ENCODE results near the gene TARDBP. TPM values are rescaled to one million over a fixed set of nuclear protein-coding genes. Genes with fewer than 3 reads are reported as not detected.

Gene TARDBP
- total and polyA plus RNA-seq, 2 donors (not counting 1 experiment from before 2014, with no cell fraction given): 85.2 to 222 TPM

- Histone ChIP-seq H3K4me2 (replicated peaks; ENCODE audit: low read depth, low read length, poor library complexity, severe bottlenecking) (no peak overlapping the region), H3K9ac (ENCODE audit: low read length) (no peak overlapping the region), H3K27me3 (replicated peaks in 1 of 4; ENCODE audit: control extremely low read depth in 1 of 4, control insufficient read depth in 3 of 4, insufficient read depth in 4 of 4, low read length in 3 of 4) (no peaks in the 10 kb centered on the region), H3K9me3 (ENCODE audit: control extremely low read depth in 1 of 3, control insufficient read depth in 2 of 3, insufficient read depth in 1 of 3, low read length in 2 of 3) (no peaks in the 10 kb centered on the region), H3K79me2 (ENCODE audit: control insufficient read depth, insufficient read depth, low read length) (peaks cover 25% of the 10 kb centered on the region), H3K4me3 (ENCODE audit: control extremely low read depth in 1 of 5, extremely low read depth in 1 of 5, insufficient read depth in 1 of 5, low read depth in 2 of 5, low read length in 4 of 5) (no peak overlapping the region), H3K27ac (ENCODE audit: low read length in 2 of 2) (no peak overlapping the region), H4K20me1 (ENCODE audit: control insufficient read depth, insufficient read depth, low read length, poor library complexity, severe bottlenecking) (peaks cover 10% of the 10 kb centered on the region), H2AFZ (ENCODE audit: insufficient read depth, low read depth, low read length, poor library complexity, severe bottlenecking) (no peak overlapping the region), H3K36me3 (replicated peaks in 1 of 2; ENCODE audit: control extremely low read depth in 1 of 2, control insufficient read depth in 1 of 2, extremely low read depth in 1 of 2, insufficient read depth in 2 of 2, low read length in 1 of 2) (peaks cover 0 to 6% of the 10 kb centered on the region in 2 experiments), H3K4me1 (ENCODE audit: control insufficient read depth in 2 of 2, insufficient read depth in 2 of 2, low read length in 2 of 2) (peaks cover 16 to 19% of the 10 kb centered on the region in 2 donors)
- DNase-seq (no peak), ATAC-seq (ENCODE audit: low read depth) (no peak)
- POLR2A ChIA-PET: no interaction called here
- TF ChIP-seq EZH2 (IDR thresholded peaks at IDR 0.05; ENCODE audit: borderline replicate concordance, insufficient read depth, low read depth, low read length, poor library complexity, severe bottlenecking) (no peak), CTCF (IDR thresholded peaks at IDR 0.05) (no peak)
- WGBS (ENCODE audit: insufficient coverage): 100% methylated on average over 2 of the region's 8 CpGs
- intact Hi-C loops (cut with micrococcal nuclease): no loop called here
- Mint-ChIP-seq H3K9me3 (ENCODE audit: insufficient read depth) (no peaks in the 10 kb centered on the region), H3K27ac (no peak overlapping the region), H3K4me1 (peaks cover 26% of the 10 kb centered on the region), H3K4me3 (peak overlapping the region; percentile 29), H3K27me3 (no peaks in the 10 kb centered on the region)
- CTCF ChIA-PET: interaction anchor here (1.1 kb wide), 1 partner anchor 20 kb away, joined by 6 read pairs; no protein-coding TSS in a partner anchor
These were observed 45.0 kb downstream of the TARDBP start for GRCh38 chr1:11057477-11057876.

GRCh38 chr1:11058026-11058425 is 45.6 kb downstream of the TARDBP start:
- DNase-seq (no peak), ATAC-seq (ENCODE audit: low read depth) (no peak)
- Mint-ChIP-seq H3K9me3 (ENCODE audit: insufficient read depth) (no peaks in the 10 kb centered on the region), H3K4me1 (peaks cover 25% of the 10 kb centered on the region), H3K27ac (no peak overlapping the region), H3K27me3 (no peaks in the 10 kb centered on the region), H3K4me3 (peak overlapping the region; percentile 63)
- no peak for TF ChIP-seq EZH2 (IDR thresholded peaks at IDR 0.05; ENCODE audit: borderline replicate concordance, insufficient read depth, low read depth, low read length, poor library complexity, severe bottlenecking)
- TF ChIP-seq CTCF (IDR thresholded peaks at IDR 0.05): no peak
- Histone ChIP-seq H3K27ac (ENCODE audit: low read length in 2 of 2) (no peak overlapping the region), H3K27me3 (replicated peaks in 1 of 4; ENCODE audit: control extremely low read depth in 1 of 4, control insufficient read depth in 3 of 4, insufficient read depth in 4 of 4, low read length in 3 of 4) (no peaks in the 10 kb centered on the region), H4K20me1 (ENCODE audit: control insufficient read depth, insufficient read depth, low read length, poor library complexity, severe bottlenecking) (peaks cover 10% of the 10 kb centered on the region), H3K79me2 (ENCODE audit: control insufficient read depth, insufficient read depth, low read length) (peaks cover 25% of the 10 kb centered on the region), H3K36me3 (replicated peaks in 1 of 2; ENCODE audit: control extremely low read depth in 1 of 2, control insufficient read depth in 1 of 2, extremely low read depth in 1 of 2, insufficient read depth in 2 of 2, low read length in 1 of 2) (peaks cover 0 to 8% of the 10 kb centered on the region in 2 experiments), H3K9me3 (ENCODE audit: control extremely low read depth in 1 of 3, control insufficient read depth in 2 of 3, insufficient read depth in 1 of 3, low read length in 2 of 3) (no peaks in the 10 kb centered on the region), H3K4me1 (ENCODE audit: control insufficient read depth in 2 of 2, insufficient read depth in 2 of 2, low read length in 2 of 2) (peaks cover 16 to 19% of the 10 kb centered on the region in 2 donors), H3K9ac (ENCODE audit: low read length) (no peak overlapping the region), H2AFZ (ENCODE audit: insufficient read depth, low read depth, low read length, poor library complexity, severe bottlenecking) (no peak overlapping the region), H3K4me2 (replicated peaks; ENCODE audit: low read depth, low read length, poor library complexity, severe bottlenecking) (no peak overlapping the region), H3K4me3 (ENCODE audit: control extremely low read depth in 1 of 5, extremely low read depth in 1 of 5, insufficient read depth in 1 of 5, low read depth in 2 of 5, low read length in 4 of 5) (no peak overlapping the region)
- ChIA-PET POLR2A (no interaction called here), CTCF (interaction anchor here (1.1 kb wide), 1 partner anchor 20 kb away, joined by 6 read pairs; no protein-coding TSS in a partner anchor)
- WGBS (ENCODE audit: insufficient coverage): 100% methylated on average over 13 of the region's 14 CpGs
- intact Hi-C loops (cut with micrococcal nuclease): no loop called here
